Right renal cortex interstitium (tissue), 3 donors: ENCODE data around the gene TNS2. TPM values are rescaled to one million over a fixed set of nuclear protein-coding genes. Genes with fewer than 3 reads are reported as not detected.
"Not testable (repeated sequence)": the region's sequence is repeated elsewhere in the genome, so short reads cannot be mapped to it uniquely, and the experiment has no call there.

Source experiments
- DNase-seq, 3 donors: peaks; one replicate each; pipeline ENCODE4 v3.0.0-alpha.2; 2013; ENCODE audit warnings: low read depth in 3 of 3, low spot score in 2 of 3
- polyA plus RNA-seq, 3 donors: library from polyadenylated mRNA; unstranded; fragments of 120-200 nt; gene quantifications; one replicate each; pipeline ENCODE4 v1.2.1, GENCODE V29; 2013; ENCODE audit not compliant: insufficient read length in 3 of 3

The TNS2 gene
- polyA plus RNA-seq, 3 donors, result 66.1 to 78.2 (median 76.8) TPM

GRCh38 chr12:53094394-53094787 lies 44.5 kb downstream of the TNS2 start:
- DNase-seq, result no peak

- not testable (repeated sequence) for DNase-seq
Measured at GRCh38 chr12:53094796-53095595, 45.1 kb downstream of the TNS2 start.

- not testable (repeated sequence) for DNase-seq
Measured at GRCh38 chr12:53095596-53095895, 45.7 kb downstream of the TNS2 start.

GRCh38 chr12:53096089-53096741 lies 46.4 kb downstream of the TNS2 start:
- no peak for DNase-seq

GRCh38 chr12:53096759-53097158 lies 46.9 kb downstream of the TNS2 start:
- DNase-seq, result no peak

GRCh38 chr12:53097207-53097563 lies 47.3 kb downstream of the TNS2 start:
- no peak for DNase-seq

GRCh38 chr12:53097564-53098353 lies 47.9 kb downstream of the TNS2 start, which contains the start of gene IGFBP6:
IGFBP6 (plus strand) TSS chr12:53097667; CDS start chr12:53097718, 51 bp downstream.
- DNase-seq, result peak in 1 of 3 donors; percentile 36

GRCh38 chr12:53098354-53098981 lies 48.6 kb downstream of the TNS2 start:
- no peak for DNase-seq

- peak in 1 of 3 donors; percentile 77 for DNase-seq
Measured at GRCh38 chr12:53099071-53099882, 49.4 kb downstream of the TNS2 start.

- DNase-seq, result no peak
Measured at GRCh38 chr12:53100466-53101151, 50.7 kb downstream of the TNS2 start.

- no peak for DNase-seq
Measured at GRCh38 chr12:53101266-53101665, 51.4 kb downstream of the TNS2 start.

GRCh38 chr12:53101931-53102781 lies 52.3 kb downstream of the TNS2 start:
- DNase-seq, result no peak

GRCh38 chr12:53102883-53103807 lies 53.3 kb downstream of the TNS2 start, which contains the start of gene SOAT2:
SOAT2 (plus strand) TSS chr12:53103486; CDS start chr12:53103578, 92 bp downstream.
- no peak for DNase-seq

- DNase-seq, result no peak
Measured at GRCh38 chr12:53103860-53104305, 54.0 kb downstream of the TNS2 start.

- DNase-seq, result no peak
Measured at GRCh38 chr12:53105256-53105655, 55.4 kb downstream of the TNS2 start.

GRCh38 chr12:53105712-53106439 lies 56.0 kb downstream of the TNS2 start:
- no peak for DNase-seq

- no peak for DNase-seq
Measured at GRCh38 chr12:53107122-53107521, 57.3 kb downstream of the TNS2 start.
